CD14-positive monocyte (primary cell): ENCODE measurements around the gene DIAPH2. TPM values are rescaled to one million over a fixed set of nuclear protein-coding genes. Genes with fewer than 3 reads are reported as not detected.

Source experiments
- DNase-seq, 3 donors: peaks; one replicate each; pipeline ENCODE4 v3.0.0-alpha.2; 2011 to 2022
- H2AFZ ChIP-seq: 2 replicates; pipeline ENCODE4 v1.6.0; 2012; ENCODE audit warnings: mild to moderate bottlenecking, low read depth, low read length, inconsistent platforms; ENCODE audit not compliant: insufficient read depth, poor library complexity, severe bottlenecking
- H3K27ac ChIP-seq, 2 donors: 1 replicate in 1 of 2; 2 replicates in 1 of 2; pipeline ENCODE4 v1.5.1; 2012 to 2013; ENCODE audit warnings: low read length in 2 of 2, control low read depth in 1 of 2, inconsistent platforms in 1 of 2, low read depth in 1 of 2, mild to moderate bottlenecking in 1 of 2
- H3K27me3 ChIP-seq, 2 donors: one replicate each; pipeline versions ENCODE4 v1.6.0 to v1.6.1; 2011 to 2013; ENCODE audit warnings: low read length in 2 of 2; ENCODE audit not compliant: control insufficient read depth in 2 of 2, insufficient read depth in 2 of 2
- H3K36me3 ChIP-seq, 2 donors: replicated peaks in 1 of 2; 1 replicate in 1 of 2; 2 replicates in 1 of 2; pipeline versions ENCODE4 v1.5.1 to v1.6.1; 2012 to 2013; ENCODE audit warnings: low read length in 2 of 2, control low read depth in 1 of 2, inconsistent platforms in 1 of 2, mild to moderate bottlenecking in 1 of 2; ENCODE audit not compliant: insufficient read depth in 2 of 2, control insufficient read depth in 1 of 2
- H3K4me1 ChIP-seq, 2 donors: 1 replicate in 1 of 2; 2 replicates in 1 of 2; pipeline versions ENCODE4 v1.5.1 to v1.6.1; 2012 to 2013; ENCODE audit warnings: low read length in 2 of 2, control low read depth in 1 of 2, inconsistent platforms in 1 of 2, mild to moderate bottlenecking in 1 of 2, moderate library complexity in 1 of 2; ENCODE audit not compliant: insufficient read depth in 2 of 2, control insufficient read depth in 1 of 2
- H3K4me2 ChIP-seq: replicated peaks from 2 replicates; pipeline ENCODE3; 2012; ENCODE audit warnings: low read length, moderate library complexity, mild to moderate bottlenecking; ENCODE audit not compliant: poor library complexity, severe bottlenecking; ENCODE audit errors: extremely low read depth
- H3K4me3 ChIP-seq, 3 experiments: fragments of 200-600 bp in 1 of 3; sonication (generic) in 1 of 3; replicated peaks in 1 of 3; 1 replicate in 2 of 3; 2 replicates in 1 of 3; pipeline ENCODE4 v1.5.1; 2011 to 2013; ENCODE audit warnings: low read length in 3 of 3, mild to moderate bottlenecking in 3 of 3, control low read depth in 2 of 3, low read depth in 2 of 3, inconsistent platforms in 1 of 3, moderate library complexity in 1 of 3
- H3K79me2 ChIP-seq: 2 replicates; pipeline ENCODE4 v1.6.0; 2012; ENCODE audit warnings: mild to moderate bottlenecking, control low read depth, inconsistent platforms, low read length, moderate library complexity; ENCODE audit not compliant: insufficient read depth
- H3K9ac ChIP-seq: 2 replicates; pipeline ENCODE4 v1.6.0; 2017; ENCODE audit warnings: low read length, mild to moderate bottlenecking; ENCODE audit not compliant: insufficient read depth, poor library complexity, severe bottlenecking
- H3K9me3 ChIP-seq, 2 donors: replicated peaks in 1 of 2; 1 replicate in 1 of 2; 2 replicates in 1 of 2; pipeline versions ENCODE4 v1.5.1 to v1.6.1; 2012 to 2013; ENCODE audit warnings: low read length in 2 of 2, control low read depth in 1 of 2; ENCODE audit not compliant: control insufficient read depth in 1 of 2, insufficient read depth in 1 of 2
- H4K20me1 ChIP-seq: 2 replicates; pipeline ENCODE4 v1.6.0; 2012; ENCODE audit warnings: mild to moderate bottlenecking, low read length, control low read depth, moderate library complexity; ENCODE audit not compliant: insufficient read depth
- H3K27ac Mint-ChIP-seq, 7 donors: one replicate each; pipeline ENCODE4 v1.8.0; 2020; ENCODE audit warnings: mild to moderate bottlenecking in 7 of 7, mixed read lengths in 7 of 7, moderate library complexity in 6 of 7, inconsistent platforms in 2 of 7
- H3K27me3 Mint-ChIP-seq, 3 donors: one replicate each; pipeline ENCODE4 v1.8.0; 2021 to 2022; ENCODE audit warnings: low read depth in 3 of 3, mild to moderate bottlenecking in 3 of 3, mixed read lengths in 3 of 3, moderate library complexity in 3 of 3, inconsistent platforms in 1 of 3
- H3K36me3 Mint-ChIP-seq, 2 donors: one replicate each; pipeline ENCODE4 v1.8.0; 2020; ENCODE audit warnings: mixed read lengths in 2 of 2, inconsistent platforms in 1 of 2, mild to moderate bottlenecking in 1 of 2
- H3K4me1 Mint-ChIP-seq: one replicate; pipeline ENCODE4 v1.8.0; 2020; ENCODE audit warnings: mild to moderate bottlenecking, mixed read lengths
- H3K4me3 Mint-ChIP-seq, 2 donors: one replicate each; pipeline ENCODE4 v1.8.0; 2020; ENCODE audit warnings: mild to moderate bottlenecking in 2 of 2, mixed read lengths in 2 of 2, moderate library complexity in 1 of 2
- H3K9me3 Mint-ChIP-seq, 7 donors: one replicate each; pipeline ENCODE4 v1.8.0; 2020 to 2022; ENCODE audit warnings: mixed read lengths in 7 of 7, mild to moderate bottlenecking in 6 of 7, moderate library complexity in 6 of 7, inconsistent platforms in 2 of 7
- WGBS: methylation state at CpG from one replicate; pipeline ENCODE4 v1.1.5; 2013; ENCODE audit warnings: missing lambda C conversion rate; ENCODE audit not compliant: insufficient coverage; 5-methylcytosine and 5-hydroxymethylcytosine counted together
- intact Hi-C, 2 donors: fragments of 100-400 bp; cut with micrococcal nuclease; formaldehyde crosslinking; loops; one replicate each; pipeline versions ENCODE4 v1.15.0 to v1.15.1; 2023
- polyA plus RNA-seq, 3 donors: library from polyadenylated mRNA; depleted of rRNA in 1 of 3; unstranded in 2 of 3; stranded (reverse) in 1 of 3; fragments of 300-500 nt in 2 of 3; fragments of >200 nt in 1 of 3; fragmentation: Illumina TruSeq in 2 of 3; gene quantifications; 1 replicate in 2 of 3; 2 replicates in 1 of 3; pipeline ENCODE4 v1.2.3, GENCODE V29; 2012 to 2021
- TF ChIP-seq, protein P1 (sequence below): fragments of 200-600 bp; IDR thresholded peaks from one replicate; pipeline ENCODE4 v1.8.0; 2022; ENCODE audit warnings: antibody characterized with exemption, mild to moderate bottlenecking

The DIAPH2 gene
- polyA plus RNA-seq, 3 donors: 9.5 to 20.5 (median 11.4) TPM

DNA sequence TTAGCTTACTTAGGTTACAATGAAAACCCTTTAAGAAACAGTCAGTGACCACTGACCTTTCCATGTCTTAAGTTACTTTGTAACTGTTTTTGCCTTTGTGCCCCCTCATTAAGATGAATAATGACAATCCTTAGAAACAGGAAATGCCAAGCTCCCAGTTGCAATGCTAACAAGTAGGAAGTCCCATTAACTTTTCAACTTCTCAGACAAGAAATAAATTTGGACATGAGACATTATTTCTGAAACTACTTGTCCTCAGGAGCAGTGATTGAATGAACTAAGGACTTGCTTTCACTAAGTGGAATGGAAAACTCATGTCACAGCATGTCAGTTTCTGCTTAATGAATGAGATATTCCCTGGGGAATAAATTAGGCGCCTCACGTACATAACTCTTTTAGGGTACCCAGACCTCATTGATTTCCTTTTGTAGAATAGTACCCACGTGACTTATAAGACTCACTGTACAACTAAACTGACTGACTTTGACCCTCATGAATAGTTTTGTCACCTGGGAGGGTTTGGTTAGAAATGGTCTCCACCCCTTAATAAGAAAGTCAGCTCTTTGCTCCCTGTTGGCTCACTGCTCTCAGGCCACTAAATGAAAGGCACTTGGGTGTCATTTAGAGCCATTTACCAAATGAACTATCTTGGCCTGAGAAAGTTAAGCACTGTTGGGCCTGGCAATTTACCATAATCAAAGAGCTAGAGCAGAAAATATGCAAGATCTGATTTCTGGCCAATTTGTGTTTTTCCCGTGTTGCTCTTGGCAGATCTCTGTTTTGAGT, 582.9 kb downstream of the DIAPH2 start:
- Mint-ChIP-seq H3K36me3 (peaks cover 6% of the 10 kb centered on the region in 2 donors), H3K27me3 (no peaks in the 10 kb centered on the region), H3K9me3 (peaks cover 0 to 2% (median 0%) of the 10 kb centered on the region in 7 donors), H3K27ac (no peak overlapping the region), H3K4me1 (no peaks in the 10 kb centered on the region), H3K4me3 (no peak overlapping the region)
- no peak overlapping the region for H3K27ac ChIP-seq
- no peaks in the 10 kb centered on the region for H3K27me3 ChIP-seq
- no peaks in the 10 kb centered on the region for H3K36me3 ChIP-seq
- no peak overlapping the region for H3K9ac ChIP-seq
- no CpG with 5 or more reads among the region's 4 CpGs for WGBS
- no peak overlapping the region for H3K4me3 ChIP-seq
- TF ChIP-seq, protein P1, sequence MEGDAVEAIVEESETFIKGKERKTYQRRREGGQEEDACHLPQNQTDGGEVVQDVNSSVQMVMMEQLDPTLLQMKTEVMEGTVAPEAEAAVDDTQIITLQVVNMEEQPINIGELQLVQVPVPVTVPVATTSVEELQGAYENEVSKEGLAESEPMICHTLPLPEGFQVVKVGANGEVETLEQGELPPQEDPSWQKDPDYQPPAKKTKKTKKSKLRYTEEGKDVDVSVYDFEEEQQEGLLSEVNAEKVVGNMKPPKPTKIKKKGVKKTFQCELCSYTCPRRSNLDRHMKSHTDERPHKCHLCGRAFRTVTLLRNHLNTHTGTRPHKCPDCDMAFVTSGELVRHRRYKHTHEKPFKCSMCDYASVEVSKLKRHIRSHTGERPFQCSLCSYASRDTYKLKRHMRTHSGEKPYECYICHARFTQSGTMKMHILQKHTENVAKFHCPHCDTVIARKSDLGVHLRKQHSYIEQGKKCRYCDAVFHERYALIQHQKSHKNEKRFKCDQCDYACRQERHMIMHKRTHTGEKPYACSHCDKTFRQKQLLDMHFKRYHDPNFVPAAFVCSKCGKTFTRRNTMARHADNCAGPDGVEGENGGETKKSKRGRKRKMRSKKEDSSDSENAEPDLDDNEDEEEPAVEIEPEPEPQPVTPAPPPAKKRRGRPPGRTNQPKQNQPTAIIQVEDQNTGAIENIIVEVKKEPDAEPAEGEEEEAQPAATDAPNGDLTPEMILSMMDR: no peak
- H3K79me2 ChIP-seq: no peaks in the 10 kb centered on the region
- no peak for DNase-seq
- H3K4me2 ChIP-seq: no peak overlapping the region
- H2AFZ ChIP-seq: no peak overlapping the region
- intact Hi-C loops: no loop called here
- no peaks in the 10 kb centered on the region for H3K4me1 ChIP-seq
- no peaks in the 10 kb centered on the region for H3K9me3 ChIP-seq
- no peaks in the 10 kb centered on the region for H4K20me1 ChIP-seq

DNA sequence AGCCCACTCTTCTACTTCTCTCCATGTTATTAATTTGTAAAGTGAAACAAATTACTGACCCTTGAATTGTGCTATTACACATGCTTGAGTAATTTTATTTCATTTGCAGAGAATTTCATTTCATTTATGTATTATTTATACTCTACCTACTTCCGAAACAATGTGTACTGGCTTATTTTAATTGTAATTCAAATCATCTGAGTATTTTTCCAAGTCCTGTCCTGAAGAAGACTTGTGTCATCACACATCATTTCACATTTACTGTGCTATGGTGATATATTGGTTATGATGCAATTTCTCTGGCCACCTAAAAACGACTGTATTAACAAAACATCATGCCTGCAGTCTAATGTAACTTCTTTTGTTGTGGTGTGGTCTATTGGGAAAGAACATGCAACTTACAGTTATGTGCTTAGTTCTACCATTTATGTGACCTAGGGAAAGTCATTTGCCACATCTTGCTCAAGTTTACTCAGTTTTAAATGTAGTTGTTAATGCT, 583.6 kb downstream of the DIAPH2 start:
- Histone ChIP-seq H3K9me3 (no peaks in the 10 kb centered on the region), H3K4me1 (no peaks in the 10 kb centered on the region), H3K9ac (no peak overlapping the region), H3K27ac (no peak overlapping the region), H2AFZ (no peak overlapping the region), H3K79me2 (no peaks in the 10 kb centered on the region), H3K27me3 (no peaks in the 10 kb centered on the region), H4K20me1 (no peaks in the 10 kb centered on the region), H3K4me3 (no peak overlapping the region), H3K36me3 (no peaks in the 10 kb centered on the region), H3K4me2 (no peak overlapping the region)
- Mint-ChIP-seq H3K36me3 (peaks cover 6% of the 10 kb centered on the region in 2 donors), H3K27me3 (no peaks in the 10 kb centered on the region), H3K4me3 (no peak overlapping the region), H3K9me3 (peaks cover 0 to 2% (median 0%) of the 10 kb centered on the region in 7 donors), H3K27ac (no peak overlapping the region), H3K4me1 (no peaks in the 10 kb centered on the region)
- WGBS: no CpG with 5 or more reads among the region's 2 CpGs
- no peak for DNase-seq
- intact Hi-C loops: no loop called here
- TF ChIP-seq, protein P1: no peak
